WI38 (cell line): ENCODE results near the gene CSF1.
A peak's percentile ranks its signal among the peaks of the same experiment; 100 is the strongest.
"Not testable (repeated sequence)": the region's sequence is repeated elsewhere in the genome, so short reads cannot be mapped to it uniquely, and the experiment has no call there.

Experiments
- H3K4me3 ChIP-seq: 2 replicates; pipeline ENCODE4 v1.5.1; 2011; ENCODE audit warnings: low read depth, mild to moderate bottlenecking, control low read depth, low read length
- TF ChIP-seq, protein P1 (sequence below): IDR thresholded peaks from 2 replicates; pipeline ENCODE4 v1.5.1; 2012; ENCODE audit warnings: low read depth, mild to moderate bottlenecking, control low read depth, low read length

The CSF1 gene, protein sequence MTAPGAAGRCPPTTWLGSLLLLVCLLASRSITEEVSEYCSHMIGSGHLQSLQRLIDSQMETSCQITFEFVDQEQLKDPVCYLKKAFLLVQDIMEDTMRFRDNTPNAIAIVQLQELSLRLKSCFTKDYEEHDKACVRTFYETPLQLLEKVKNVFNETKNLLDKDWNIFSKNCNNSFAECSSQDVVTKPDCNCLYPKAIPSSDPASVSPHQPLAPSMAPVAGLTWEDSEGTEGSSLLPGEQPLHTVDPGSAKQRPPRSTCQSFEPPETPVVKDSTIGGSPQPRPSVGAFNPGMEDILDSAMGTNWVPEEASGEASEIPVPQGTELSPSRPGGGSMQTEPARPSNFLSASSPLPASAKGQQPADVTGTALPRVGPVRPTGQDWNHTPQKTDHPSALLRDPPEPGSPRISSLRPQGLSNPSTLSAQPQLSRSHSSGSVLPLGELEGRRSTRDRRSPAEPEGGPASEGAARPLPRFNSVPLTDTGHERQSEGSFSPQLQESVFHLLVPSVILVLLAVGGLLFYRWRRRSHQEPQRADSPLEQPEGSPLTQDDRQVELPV

DNA sequence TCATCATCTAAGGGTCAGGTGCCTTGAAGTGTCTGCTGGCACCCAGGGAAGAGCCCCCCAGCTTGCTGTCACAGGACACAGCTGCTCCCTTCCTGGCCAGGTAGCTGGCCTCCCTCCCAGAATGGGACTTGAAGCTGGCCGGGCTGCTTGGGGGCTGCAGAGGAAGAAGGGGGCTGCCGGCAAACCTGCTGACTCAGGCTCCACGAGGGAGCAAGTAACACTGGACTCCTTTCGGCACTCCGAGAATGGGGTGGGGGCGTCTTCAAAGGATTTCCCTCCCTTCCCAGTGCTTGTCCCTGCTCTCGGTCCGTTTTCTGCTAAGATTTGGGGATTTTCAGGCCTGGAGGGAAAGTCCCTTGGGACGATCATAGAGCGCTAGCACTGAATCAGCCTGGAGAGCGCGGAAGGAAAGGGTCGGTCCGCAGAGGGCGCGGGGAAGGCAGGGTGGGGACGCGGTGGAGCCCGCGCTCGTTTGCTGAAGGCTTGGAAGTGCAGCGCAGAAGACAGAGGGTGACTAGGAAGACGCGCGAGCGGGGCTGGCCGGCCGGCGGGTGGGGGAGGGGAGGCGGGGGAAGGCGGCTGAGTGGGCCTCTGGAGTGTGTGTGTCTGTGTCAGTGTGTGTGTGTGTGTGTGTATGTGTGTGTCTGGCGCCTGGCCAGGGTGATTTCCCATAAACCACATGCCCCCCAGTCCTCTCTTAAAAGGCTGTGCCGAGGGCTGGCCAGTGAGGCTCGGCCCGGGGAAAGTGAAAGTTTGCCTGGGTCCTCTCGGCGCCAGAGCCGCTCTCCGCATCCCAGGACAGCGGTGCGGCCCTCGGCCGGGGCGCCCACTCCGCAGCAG, at the start of gene CSF1:
Gene CSF1 (plus strand): TSS at position 727 of the 840 bp plus-strand sequence. CDS start 175 bp downstream, outside the sequence.
- TF ChIP-seq, protein P1, sequence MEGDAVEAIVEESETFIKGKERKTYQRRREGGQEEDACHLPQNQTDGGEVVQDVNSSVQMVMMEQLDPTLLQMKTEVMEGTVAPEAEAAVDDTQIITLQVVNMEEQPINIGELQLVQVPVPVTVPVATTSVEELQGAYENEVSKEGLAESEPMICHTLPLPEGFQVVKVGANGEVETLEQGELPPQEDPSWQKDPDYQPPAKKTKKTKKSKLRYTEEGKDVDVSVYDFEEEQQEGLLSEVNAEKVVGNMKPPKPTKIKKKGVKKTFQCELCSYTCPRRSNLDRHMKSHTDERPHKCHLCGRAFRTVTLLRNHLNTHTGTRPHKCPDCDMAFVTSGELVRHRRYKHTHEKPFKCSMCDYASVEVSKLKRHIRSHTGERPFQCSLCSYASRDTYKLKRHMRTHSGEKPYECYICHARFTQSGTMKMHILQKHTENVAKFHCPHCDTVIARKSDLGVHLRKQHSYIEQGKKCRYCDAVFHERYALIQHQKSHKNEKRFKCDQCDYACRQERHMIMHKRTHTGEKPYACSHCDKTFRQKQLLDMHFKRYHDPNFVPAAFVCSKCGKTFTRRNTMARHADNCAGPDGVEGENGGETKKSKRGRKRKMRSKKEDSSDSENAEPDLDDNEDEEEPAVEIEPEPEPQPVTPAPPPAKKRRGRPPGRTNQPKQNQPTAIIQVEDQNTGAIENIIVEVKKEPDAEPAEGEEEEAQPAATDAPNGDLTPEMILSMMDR, result no peak
- H3K4me3 ChIP-seq, result peak within 1 kb of the TSS; percentile 98

DNA sequence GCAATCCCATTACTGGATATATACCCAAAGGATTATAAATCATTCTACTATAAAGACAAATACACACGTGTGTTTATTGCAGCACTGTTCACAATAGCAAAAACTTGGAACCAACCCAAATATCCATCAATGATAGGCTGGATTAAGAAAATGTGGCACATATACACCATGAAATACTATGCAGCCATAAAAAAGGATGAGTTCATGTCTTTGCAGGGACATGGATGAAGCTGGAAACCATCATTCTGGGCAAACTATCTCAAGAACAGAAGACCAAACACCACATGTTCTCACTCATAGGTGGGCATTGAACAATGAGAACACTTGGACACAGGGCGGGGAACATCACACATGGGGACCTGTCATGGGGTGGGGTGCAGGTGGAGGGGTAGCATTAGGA, 49.0 kb upstream of the CSF1 start:
- H3K4me3 ChIP-seq, result not testable (repeated sequence)

DNA sequence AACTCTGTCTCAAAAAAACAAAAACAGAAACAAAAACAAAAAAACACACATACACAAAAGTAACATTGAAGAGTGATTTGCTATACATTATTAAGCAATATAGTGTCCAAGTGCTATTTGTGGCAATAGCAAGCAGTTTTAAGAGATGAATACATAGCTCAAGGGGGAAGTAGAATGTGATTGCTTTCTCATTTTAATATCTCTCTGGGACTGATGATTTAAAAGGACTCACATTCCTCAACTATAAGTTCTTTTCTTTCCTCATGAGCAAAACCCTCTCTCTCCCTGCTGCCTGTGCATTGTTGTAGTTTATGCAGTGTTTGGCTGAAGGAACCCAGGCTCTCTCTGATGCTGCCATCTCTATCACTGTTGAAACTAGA, 47.0 kb upstream of the CSF1 start:
- TF ChIP-seq, protein P1, result no peak
- 0 out of 2 replicates have a peak overlapping the region, but pooled peaks have one; percentile 10 for H3K4me3 ChIP-seq

DNA sequence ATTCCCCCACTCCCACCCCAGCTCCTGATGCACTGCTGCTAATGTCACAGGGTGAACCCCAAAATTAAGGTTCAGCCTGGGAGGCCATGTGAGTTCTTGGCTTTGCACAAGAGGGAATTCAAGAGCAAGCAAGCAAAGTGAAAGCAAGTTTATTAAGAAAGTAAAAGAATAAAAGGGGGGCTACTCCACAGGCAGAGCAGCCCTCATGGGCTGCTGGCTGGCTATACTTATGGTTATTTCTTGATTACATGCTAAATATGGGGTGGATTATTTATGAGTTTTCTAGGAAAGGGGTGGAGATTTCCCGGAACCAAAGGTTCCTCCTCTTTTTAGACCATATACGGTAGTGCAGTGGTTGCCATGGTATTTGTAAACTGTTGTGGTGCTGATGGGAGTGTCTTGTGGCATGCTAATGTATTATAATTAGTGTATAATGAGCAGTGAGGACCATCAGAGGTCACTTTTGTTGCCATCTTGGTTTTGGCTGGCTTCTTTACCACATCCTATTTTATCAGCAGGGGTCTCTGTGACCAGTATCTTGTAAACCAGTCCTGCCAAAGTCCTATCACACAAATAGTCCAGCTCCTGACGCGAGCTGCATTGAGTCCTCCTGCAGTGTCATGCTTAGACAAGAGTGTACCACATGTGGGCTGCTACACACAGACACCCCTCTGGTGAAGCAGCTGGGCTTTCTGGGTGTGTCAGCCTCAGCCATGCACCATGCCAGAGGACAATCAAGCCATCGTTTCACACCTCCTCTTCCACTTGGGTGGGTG, 46.4 kb upstream of the CSF1 start:
- 0 out of 2 replicates have a peak overlapping the region, but pooled peaks have one; percentile 10 for H3K4me3 ChIP-seq
- TF ChIP-seq, protein P1, result no peak

DNA sequence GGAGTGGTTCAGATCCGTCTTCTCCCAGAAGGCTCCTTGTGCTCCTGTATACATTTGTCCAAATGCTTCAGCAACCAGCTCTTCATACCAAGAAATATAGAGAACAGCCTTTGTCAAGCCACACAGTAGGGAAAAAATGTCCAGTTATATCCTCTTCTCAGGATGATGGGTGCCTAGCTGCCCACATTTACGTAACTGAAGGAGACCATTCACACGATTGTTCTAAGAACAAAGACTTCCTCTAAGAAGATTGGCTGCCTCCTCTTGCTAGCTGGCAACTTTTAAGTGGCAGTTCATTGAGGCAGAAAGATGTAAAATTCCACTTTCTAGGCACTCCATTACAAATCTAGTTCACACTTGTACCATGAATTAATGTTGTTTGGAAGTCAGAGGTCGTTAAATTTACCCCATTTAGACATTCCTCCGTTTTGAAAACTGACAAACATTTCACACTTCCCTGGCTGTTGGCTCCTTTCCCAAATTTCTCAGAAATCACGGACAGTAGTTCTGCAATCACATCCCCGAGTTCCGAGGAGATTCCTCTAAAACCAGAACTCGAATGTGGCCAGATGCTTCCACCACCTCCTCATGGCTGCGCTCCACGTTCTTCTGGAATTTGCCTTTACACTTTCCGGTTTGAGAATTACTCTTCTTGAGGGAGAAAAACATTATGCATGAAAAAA, 45.6 kb upstream of the CSF1 start:
- TF ChIP-seq, protein P1, result no peak

DNA sequence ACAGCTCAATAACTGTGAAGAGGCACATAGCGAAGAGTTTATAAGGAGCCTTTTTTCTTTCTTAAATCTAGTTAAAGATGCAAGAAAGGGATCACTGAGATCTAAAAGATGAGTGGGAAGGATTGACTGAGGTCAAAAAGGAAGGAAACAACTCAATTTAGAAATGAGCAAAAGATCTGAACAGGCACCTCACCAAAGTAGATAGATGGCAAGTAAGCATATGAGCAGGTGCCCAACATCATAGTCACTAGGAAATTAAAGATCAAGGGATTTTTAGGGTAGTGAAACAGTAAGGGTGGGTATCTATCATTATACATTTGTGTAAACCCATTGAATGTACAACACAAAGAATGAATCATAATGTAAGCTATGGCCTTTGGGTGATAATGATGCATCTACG, 44.6 kb upstream of the CSF1 start:
- no peak overlapping the region for H3K4me3 ChIP-seq
- TF ChIP-seq, protein P1, result no peak

More for the DNA sequence above, 45.6 kb upstream of the CSF1 start:
- no peak overlapping the region for H3K4me3 ChIP-seq
